ENCODE data around the gene NXNL1. TPM values are rescaled to one million over a fixed set of nuclear protein-coding genes. Genes with fewer than 3 reads are reported as not detected.

The NXNL1 gene
- total RNA-seq, 1 donor from 2014 or later: not detected

DNA sequence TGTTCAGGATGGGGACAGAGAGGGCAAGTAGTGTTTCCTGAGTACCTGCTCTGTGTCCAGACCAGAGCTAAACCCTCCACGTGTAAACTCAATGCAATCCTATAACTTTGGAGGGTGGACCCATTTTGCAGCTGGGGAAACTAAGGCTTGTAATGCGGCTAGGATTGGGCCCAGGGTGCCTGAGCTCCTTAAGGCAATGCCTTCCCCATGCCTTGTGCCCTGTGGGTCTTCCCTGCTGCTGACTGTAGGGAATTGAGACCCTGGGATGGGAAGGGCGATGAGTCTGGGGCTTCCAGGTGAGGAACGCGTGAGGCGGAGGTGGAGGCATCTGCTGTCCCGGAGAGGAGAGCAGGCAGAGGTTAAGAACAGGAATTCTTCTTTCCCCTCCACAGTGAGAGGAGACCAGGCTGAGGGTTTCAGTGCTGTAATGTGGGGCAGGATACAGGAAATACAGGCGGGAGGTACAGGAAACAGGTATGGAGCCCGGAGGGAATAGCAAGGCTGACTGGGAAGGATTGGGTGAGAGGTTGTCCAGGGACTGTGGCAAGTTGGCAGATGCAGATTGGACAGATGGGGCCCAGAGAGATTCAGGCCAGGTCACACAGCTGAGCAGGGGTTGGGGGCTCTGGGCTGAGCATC, 28.8 kb upstream of the NXNL1 start:
- Mint-ChIP-seq H3K9me3 (ENCODE audit: unreplicated experiment) (no peaks in the 10 kb centered on the region), H3K27ac (ENCODE audit: unreplicated experiment) (no peak overlapping the region), H3K4me1 (ENCODE audit: unreplicated experiment) (peaks cover 4% of the 10 kb centered on the region), H3K36me3 (ENCODE audit: unreplicated experiment) (peaks cover 4% of the 10 kb centered on the region), H3K4me3 (ENCODE audit: unreplicated experiment) (no peak overlapping the region), H3K27me3 (ENCODE audit: unreplicated experiment) (no peaks in the 10 kb centered on the region)
- no peak for DNase-seq (ENCODE audit: extremely low spot score, unreplicated experiment)
- TF ChIP-seq, protein P1, sequence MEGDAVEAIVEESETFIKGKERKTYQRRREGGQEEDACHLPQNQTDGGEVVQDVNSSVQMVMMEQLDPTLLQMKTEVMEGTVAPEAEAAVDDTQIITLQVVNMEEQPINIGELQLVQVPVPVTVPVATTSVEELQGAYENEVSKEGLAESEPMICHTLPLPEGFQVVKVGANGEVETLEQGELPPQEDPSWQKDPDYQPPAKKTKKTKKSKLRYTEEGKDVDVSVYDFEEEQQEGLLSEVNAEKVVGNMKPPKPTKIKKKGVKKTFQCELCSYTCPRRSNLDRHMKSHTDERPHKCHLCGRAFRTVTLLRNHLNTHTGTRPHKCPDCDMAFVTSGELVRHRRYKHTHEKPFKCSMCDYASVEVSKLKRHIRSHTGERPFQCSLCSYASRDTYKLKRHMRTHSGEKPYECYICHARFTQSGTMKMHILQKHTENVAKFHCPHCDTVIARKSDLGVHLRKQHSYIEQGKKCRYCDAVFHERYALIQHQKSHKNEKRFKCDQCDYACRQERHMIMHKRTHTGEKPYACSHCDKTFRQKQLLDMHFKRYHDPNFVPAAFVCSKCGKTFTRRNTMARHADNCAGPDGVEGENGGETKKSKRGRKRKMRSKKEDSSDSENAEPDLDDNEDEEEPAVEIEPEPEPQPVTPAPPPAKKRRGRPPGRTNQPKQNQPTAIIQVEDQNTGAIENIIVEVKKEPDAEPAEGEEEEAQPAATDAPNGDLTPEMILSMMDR (IDR thresholded peaks at IDR 0.05): no peak

DNA sequence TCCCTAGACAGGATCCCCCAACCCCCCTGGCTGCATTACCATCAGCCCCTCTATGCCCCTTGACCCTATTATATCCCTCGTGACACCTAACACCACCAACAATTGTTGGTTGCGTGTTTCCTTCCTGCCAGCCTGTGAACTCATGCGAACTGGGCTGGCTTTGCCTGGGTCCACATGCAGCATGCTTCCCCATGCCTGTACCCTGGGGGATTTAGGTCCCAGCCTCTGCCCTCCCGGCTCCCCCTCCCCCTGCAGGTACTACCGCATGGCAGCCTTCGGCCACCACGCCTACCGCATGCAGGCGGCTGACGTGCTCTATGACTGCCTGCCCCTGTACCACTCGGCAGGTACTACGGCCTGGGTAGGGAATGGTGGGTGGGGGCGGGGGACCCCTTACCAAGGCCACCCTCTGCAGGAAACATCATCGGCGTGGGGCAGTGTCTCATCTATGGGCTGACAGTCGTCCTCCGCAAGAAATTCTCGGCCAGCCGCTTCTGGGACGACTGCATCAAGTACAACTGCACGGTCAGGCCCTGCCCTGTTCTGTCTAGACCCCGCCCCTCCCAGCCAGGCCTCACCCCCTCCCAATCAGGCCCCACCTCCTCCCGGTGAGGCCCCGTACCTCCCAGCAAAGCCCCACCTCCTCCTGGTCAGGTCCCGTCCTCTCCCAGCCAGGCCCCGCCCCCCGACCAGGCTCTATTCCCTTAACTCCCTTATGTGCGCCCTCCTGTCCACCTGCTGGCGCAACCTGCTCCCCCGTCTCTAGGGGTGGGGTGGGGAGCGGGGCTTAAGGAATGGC, 28.1 kb upstream of the NXNL1 start:
- Mint-ChIP-seq H3K4me3 (ENCODE audit: unreplicated experiment) (no peak overlapping the region), H3K9me3 (ENCODE audit: unreplicated experiment) (no peaks in the 10 kb centered on the region), H3K4me1 (ENCODE audit: unreplicated experiment) (peaks cover 4% of the 10 kb centered on the region), H3K27me3 (ENCODE audit: unreplicated experiment) (no peaks in the 10 kb centered on the region), H3K27ac (ENCODE audit: unreplicated experiment) (no peak overlapping the region), H3K36me3 (ENCODE audit: unreplicated experiment) (peaks cover 4% of the 10 kb centered on the region)
- DNase-seq (ENCODE audit: extremely low spot score, unreplicated experiment): no peak
- TF ChIP-seq, protein P1 (IDR thresholded peaks at IDR 0.05): peak; percentile 8

- Mint-ChIP-seq H3K9me3 (ENCODE audit: unreplicated experiment) (no peaks in the 10 kb centered on the region), H3K27ac (ENCODE audit: unreplicated experiment) (no peak overlapping the region), H3K4me3 (ENCODE audit: unreplicated experiment) (no peak overlapping the region), H3K27me3 (ENCODE audit: unreplicated experiment) (no peaks in the 10 kb centered on the region), H3K4me1 (ENCODE audit: unreplicated experiment) (peaks cover 4% of the 10 kb centered on the region), H3K36me3 (ENCODE audit: unreplicated experiment) (peaks cover 4% of the 10 kb centered on the region)
- DNase-seq (ENCODE audit: extremely low spot score, unreplicated experiment): no peak
- TF ChIP-seq, protein P1 (IDR thresholded peaks at IDR 0.05): no peak
Observed at GRCh38 chr19:17487284-17488121, 26.8 kb upstream of the NXNL1 start.

DNA sequence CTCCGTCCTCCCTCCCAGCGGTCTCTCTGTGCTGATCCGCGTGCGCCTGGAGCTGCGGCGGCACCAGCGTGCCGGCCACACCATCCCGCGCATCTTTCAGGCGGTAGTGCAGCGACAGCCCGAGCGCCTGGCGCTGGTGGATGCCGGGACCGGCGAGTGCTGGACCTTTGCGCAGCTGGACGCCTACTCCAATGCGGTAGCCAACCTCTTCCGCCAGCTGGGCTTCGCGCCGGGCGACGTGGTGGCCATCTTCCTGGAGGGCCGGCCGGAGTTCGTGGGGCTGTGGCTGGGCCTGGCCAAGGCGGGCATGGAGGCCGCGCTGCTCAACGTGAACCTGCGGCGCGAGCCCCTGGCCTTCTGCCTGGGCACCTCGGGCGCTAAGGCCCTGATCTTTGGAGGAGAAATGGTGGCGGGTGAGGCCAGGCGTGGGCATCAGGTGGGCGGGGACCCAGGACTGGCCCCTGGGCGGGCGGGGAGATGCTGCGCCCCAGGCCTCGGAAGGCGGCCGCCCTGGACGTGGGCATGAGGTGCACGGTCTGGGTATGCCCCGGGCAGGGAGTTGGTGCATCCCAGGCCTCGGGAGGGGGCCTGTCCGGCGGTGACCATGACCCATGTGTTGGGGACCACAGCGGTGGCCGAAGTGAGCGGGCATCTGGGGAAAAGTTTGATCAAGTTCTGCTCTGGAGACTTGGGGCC, 26.0 kb upstream of the NXNL1 start:
- no peaks in the 10 kb centered on the region for H3K9me3 Mint-ChIP-seq (ENCODE audit: unreplicated experiment)
- no peak overlapping the region for H3K27ac Mint-ChIP-seq (ENCODE audit: unreplicated experiment)
- H3K27me3 Mint-ChIP-seq (ENCODE audit: unreplicated experiment): no peaks in the 10 kb centered on the region
- TF ChIP-seq, protein P1 (IDR thresholded peaks at IDR 0.05): no peak
- no peak for DNase-seq (ENCODE audit: extremely low spot score, unreplicated experiment)
- no peak overlapping the region for H3K4me3 Mint-ChIP-seq (ENCODE audit: unreplicated experiment)
- H3K36me3 Mint-ChIP-seq (ENCODE audit: unreplicated experiment): peaks cover 4% of the 10 kb centered on the region
- H3K4me1 Mint-ChIP-seq (ENCODE audit: unreplicated experiment): peaks cover 4% of the 10 kb centered on the region
